Ovary (tissue), 9 donors: Measurements from ENCODE around the gene SLMAP. TPM values are rescaled to one million over a fixed set of nuclear protein-coding genes. Genes with fewer than 3 reads are reported as not detected.

Experiments used
- DNase-seq, 5 donors: peaks; one replicate each; pipeline ENCODE4 v3.0.0-alpha.2; 2019 to 2020
- H3K27ac ChIP-seq, 2 donors: fragments of 200-600 bp; one replicate each; pipeline versions ENCODE4 v1.5.1 to v1.8.0; 2019 to 2022
- H3K27me3 ChIP-seq: fragments of 200-600 bp; one replicate; pipeline ENCODE4 v1.8.0; 2022
- H3K36me3 ChIP-seq: fragments of 200-600 bp; sonication (generic); one replicate; pipeline ENCODE4 v1.5.1; 2019
- H3K4me1 ChIP-seq: one replicate; pipeline ENCODE4 v1.8.1; 2013; ENCODE audit warnings: mild to moderate bottlenecking, moderate library complexity; ENCODE audit not compliant: insufficient read depth
- H3K4me3 ChIP-seq: fragments of 200-600 bp; sonication (generic); one replicate; pipeline ENCODE4 v1.5.1; 2017
- H3K9me3 ChIP-seq, 2 donors: fragments of 200-600 bp in 1 of 2; sonication (generic) in 1 of 2; one replicate each; pipeline versions ENCODE4 v1.5.1 to v1.8.1; 2013 to 2019; ENCODE audit warnings: mild to moderate bottlenecking in 1 of 2, moderate library complexity in 1 of 2
- CTCF ChIP-seq, 3 donors: fragments of 450-650 bp in 2 of 3; fragments of 200-600 bp in 1 of 3; IDR thresholded peaks; one replicate each; pipeline versions ENCODE4 v1.5.1 to v1.8.0; 2016 to 2022; ENCODE audit warnings: antibody characterized with exemption in 3 of 3, mild to moderate bottlenecking in 1 of 3
- EP300 ChIP-seq: sonication (generic); formaldehyde crosslinking; IDR thresholded peaks from one replicate; pipeline ENCODE4 v1.6.1; 2017; ENCODE audit warnings: antibody characterized with exemption
- POLR2A ChIP-seq: fragments of 450-650 bp; IDR thresholded peaks from one replicate; pipeline ENCODE4 v1.6.1; 2017; ENCODE audit warnings: antibody characterized with exemption, mild to moderate bottlenecking, moderate library complexity
- WGBS, 3 donors: extraction: QIAGEN DNeasy Blood & Tissue Kit in 1 of 3; methylation state at CpG; one replicate each; pipeline versions ENCODE4 v1.1.5 to v1.1.7; 2013 to 2017; 5-methylcytosine and 5-hydroxymethylcytosine counted together
- intact Hi-C, 4 donors: fragments of 100-400 bp; cut with DNase I; formaldehyde crosslinking; loops; one replicate each; pipeline versions ENCODE4 v1.11.0 to v1.15.1; 2022 to 2023
- polyA plus RNA-seq, 2 donors: library from polyadenylated mRNA; stranded (reverse); fragments of 200-250 nt in 1 of 2; fragments of 350-450 nt in 1 of 2; fragmentation: Illumina TruSeq in 1 of 2; extraction: RNeasy Lipid Tissue Mini Kit (QIAGEN cat#74804) in 1 of 2; gene quantifications; one replicate each; pipeline ENCODE4 v1.2.3, GENCODE V29; 2013 to 2014
- total RNA-seq, 7 donors: library from RNA; depleted of rRNA in 2 of 7; stranded (reverse); fragments of >200 nt in 2 of 7; fragmentation: NEBNext Ultra II Directional in 3 of 7; extraction: Animal tissue kit (Norgen Biotek cat#: 25700) in 3 of 7; gene quantifications; one replicate each; pipeline versions ENCODE4 v1.1.0 to v1.2.4, GENCODE V29; 2016 to 2023
- donor health status: DM: no; HTN: no; CAD: no; lungs with moderate emphysema.
- donor health status: DM: no; HTN: no; CAD: no.
- donor health status: Bipolar disorder and iron deficiency.
- donor health status: DM: yes; HTN: yes; CAD: no.
- donor health status: DM: no; HTN: no; CAD: no.
- donor health status: DM: yes; HTN: yes; CAD: no.

The SLMAP gene
- total and polyA plus RNA-seq, 9 donors, result 26.3 to 113 (median 73.8) TPM

GRCh38 chr3:57939775-57940174 is 183.7 kb downstream of the SLMAP start:
- Histone ChIP-seq H3K9me3 (no peaks in the 10 kb centered on the region), H3K4me3 (no peak overlapping the region), H3K4me1 (peaks cover 2% of the 10 kb centered on the region), H3K27ac (no peak overlapping the region), H3K36me3 (no peaks in the 10 kb centered on the region), H3K27me3 (no peaks in the 10 kb centered on the region)
- intact Hi-C loops, result no loop called here
- peak in 1 of 5 donors; percentile 1 for DNase-seq
- whole genome bisulfite sequencing, 3 donors, result 81 to 86% (median 83%) methylated on average over 4 of the region's 4 CpGs
- TF ChIP-seq EP300 (no peak), POLR2A (no peak), CTCF (IDR thresholded peaks at IDR 0.05) (no peak)

GRCh38 chr3:57942388-57942787 is 186.3 kb downstream of the SLMAP start:
- H3K4me3 ChIP-seq, result no peak overlapping the region
- no peaks in the 10 kb centered on the region for H3K36me3 ChIP-seq
- no peaks in the 10 kb centered on the region for H3K27me3 ChIP-seq
- TF ChIP-seq EP300 (no peak), POLR2A (no peak), CTCF (IDR thresholded peaks at IDR 0.05) (no peak)
- DNase-seq, result no peak
- no peak overlapping the region for H3K27ac ChIP-seq
- intact Hi-C loops, result no loop called here
- no peaks in the 10 kb centered on the region for H3K9me3 ChIP-seq
- H3K4me1 ChIP-seq, result peaks cover 2% of the 10 kb centered on the region

GRCh38 chr3:57942872-57943283 is 186.8 kb downstream of the SLMAP start:
- DNase-seq, result no peak
- WGBS, 3 donors, result 67 to 73% (median 72%) methylated on average over 4 of the region's 4 CpGs
- no peaks in the 10 kb centered on the region for H3K27me3 ChIP-seq
- no peak overlapping the region for H3K27ac ChIP-seq
- no peaks in the 10 kb centered on the region for H3K9me3 ChIP-seq
- H3K4me3 ChIP-seq, result no peak overlapping the region
- intact Hi-C loops, result no loop called here
- TF ChIP-seq EP300 (no peak), POLR2A (no peak), CTCF (IDR thresholded peaks at IDR 0.05) (no peak)
- no peaks in the 10 kb centered on the region for H3K36me3 ChIP-seq
- peaks cover 2% of the 10 kb centered on the region for H3K4me1 ChIP-seq

- no peaks in the 10 kb centered on the region for H3K27me3 ChIP-seq
- intact Hi-C loops, result no loop called here
- no peak overlapping the region for H3K4me3 ChIP-seq
- H3K4me1 ChIP-seq, result peaks cover 2% of the 10 kb centered on the region
- no peaks in the 10 kb centered on the region for H3K9me3 ChIP-seq
- peak in 1 of 5 donors; percentile 39 for DNase-seq
- WGBS, 3 donors, result 57 to 67% (median 65%) methylated on average over 8 of the region's 8 CpGs
- H3K36me3 ChIP-seq, result no peaks in the 10 kb centered on the region
- no peak overlapping the region for H3K27ac ChIP-seq
- TF ChIP-seq EP300 (no peak), POLR2A (no peak), CTCF (IDR thresholded peaks at IDR 0.05) (no peak)
These were observed 187.7 kb downstream of the SLMAP start for GRCh38 chr3:57943525-57944495.
